Measurements from ENCODE around the gene EDARADD.

- TF ChIP-seq ATF6 (CRISPR knock-in tag; conservative IDR thresholded peaks at IDR 0.05) (no peak), YY1 (IDR thresholded peaks at IDR 0.05; ENCODE audit: insufficient read depth, insufficient replicate concordance, low read depth, low read length) (no peak), PRDM10 (CRISPR knock-in tag; IDR thresholded peaks at IDR 0.05; ENCODE audit: low read depth) (no peak), CTCF (CRISPR knock-in tag; IDR thresholded peaks at IDR 0.05) (no peak), ZNF138 (CRISPR knock-in tag; IDR thresholded peaks at IDR 0.05; ENCODE audit: low read depth) (no peak), MYPOP (CRISPR knock-in tag; IDR thresholded peaks at IDR 0.05) (no peak), HDAC6 (IDR thresholded peaks at IDR 0.05; ENCODE audit: low read depth, low read length) (no peak), ZNF251 (CRISPR knock-in tag; IDR thresholded peaks at IDR 0.05) (no peak)
Measured at GRCh38 chr1:236455243-236455642, 61.2 kb downstream of the EDARADD start.

Data from HepG2 (cell line).